ENCODE measurements around the gene STEAP1.
"Not testable (repeated sequence)": the region's sequence is repeated elsewhere in the genome, so short reads cannot be mapped to it uniquely, and the experiment has no call there.

STEAP1 gene

DNA sequence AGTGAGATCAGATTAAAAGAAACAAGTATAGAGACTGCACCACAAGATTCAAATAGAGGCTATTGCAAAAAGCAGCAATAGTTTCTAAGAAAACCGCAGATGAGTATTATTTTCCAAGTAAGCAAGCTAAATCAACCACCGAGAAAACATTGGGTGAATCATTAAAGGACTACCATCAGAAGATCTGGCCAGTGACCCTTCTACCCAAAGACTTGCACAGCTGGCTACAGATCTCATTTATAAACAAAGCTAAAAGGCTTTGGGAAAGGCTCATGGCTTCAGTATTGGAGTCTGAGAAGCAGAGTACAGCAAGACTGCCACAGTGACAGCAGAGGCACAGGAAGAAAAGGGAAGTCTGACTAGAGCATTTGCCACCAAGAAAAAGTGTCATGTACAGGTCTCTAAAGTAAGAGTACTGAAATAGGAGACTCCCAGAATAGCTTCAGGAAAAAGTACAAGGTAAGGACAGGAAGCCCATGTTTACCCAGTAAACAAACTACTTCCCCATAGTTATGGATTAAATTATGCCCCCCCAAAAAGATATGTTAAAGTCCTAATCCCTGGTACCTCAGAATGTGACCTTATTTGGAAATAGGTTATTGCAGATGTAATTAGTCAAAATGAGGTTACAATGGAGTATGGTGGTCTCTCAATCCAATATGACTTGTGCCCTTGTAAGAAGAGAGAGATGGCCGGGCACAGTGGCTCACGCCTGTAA, 19.0 kb downstream of the STEAP1 start:
- no peak for DNase-seq (ENCODE audit: low spot score)

- DNase-seq (ENCODE audit: low spot score) = no peak
These were observed 21.4 kb downstream of the STEAP1 start for GRCh38 chr7:90175667-90176066.

DNA sequence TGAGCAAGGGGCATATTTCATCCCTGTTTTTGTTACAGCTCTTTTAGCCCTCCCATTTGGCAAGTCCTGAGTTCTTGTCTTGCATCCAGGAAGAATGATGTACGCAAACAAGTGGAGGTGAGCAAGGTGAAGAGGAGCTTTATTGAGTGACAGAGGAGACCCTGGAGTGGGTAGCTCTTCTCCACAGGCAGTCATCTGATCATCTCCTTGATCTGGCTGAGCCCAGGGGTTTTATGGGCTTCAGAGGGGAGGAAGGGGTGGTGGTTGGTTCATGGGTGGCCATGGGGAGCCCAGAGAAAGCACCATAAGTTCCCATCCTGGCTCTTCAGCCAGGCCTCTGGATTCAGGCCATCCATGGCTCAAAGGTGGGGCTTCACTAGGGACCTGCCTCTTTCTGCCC, 21.9 kb downstream of the STEAP1 start:
- no peak for DNase-seq (ENCODE audit: low spot score)

- DNase-seq (ENCODE audit: low spot score) = no peak
These were observed 23.9 kb downstream of the STEAP1 start for GRCh38 chr7:90178166-90178565.

DNA sequence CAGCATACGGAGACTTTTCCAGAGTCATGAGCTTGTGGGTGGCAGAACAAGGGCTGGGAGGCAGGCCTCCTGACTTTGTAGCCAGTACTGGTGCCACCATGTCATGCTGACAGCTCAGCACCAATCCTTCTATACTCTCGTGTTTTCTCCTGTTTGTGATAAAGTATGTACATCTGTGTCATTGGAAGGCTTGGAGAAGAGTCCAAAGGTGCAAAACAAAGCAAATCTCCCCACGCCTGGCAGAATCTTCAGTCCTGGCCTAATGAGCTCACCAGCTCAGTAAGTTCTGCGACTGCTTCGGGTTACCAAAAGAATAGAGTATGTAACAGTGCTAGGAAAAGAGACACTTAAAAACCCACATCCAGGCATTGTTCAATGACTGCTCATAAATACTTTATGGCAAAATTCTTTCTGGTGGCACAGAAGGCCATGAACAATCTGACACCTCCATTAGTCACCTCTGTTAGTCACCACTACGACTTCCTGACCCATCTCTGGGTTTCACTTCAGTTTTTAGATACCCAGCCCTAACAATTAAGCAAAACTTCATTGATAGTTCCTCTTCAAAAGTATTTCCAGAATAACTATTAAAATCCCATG, 24.5 kb downstream of the STEAP1 start:
- no peak for DNase-seq (ENCODE audit: low spot score)

- no peak for DNase-seq (ENCODE audit: low spot score)
These were observed 25.8 kb downstream of the STEAP1 start for GRCh38 chr7:90180011-90180585.

GRCh38 chr7:90180649-90181048, 26.4 kb downstream of the STEAP1 start:
- DNase-seq (ENCODE audit: low spot score) = no peak

DNA sequence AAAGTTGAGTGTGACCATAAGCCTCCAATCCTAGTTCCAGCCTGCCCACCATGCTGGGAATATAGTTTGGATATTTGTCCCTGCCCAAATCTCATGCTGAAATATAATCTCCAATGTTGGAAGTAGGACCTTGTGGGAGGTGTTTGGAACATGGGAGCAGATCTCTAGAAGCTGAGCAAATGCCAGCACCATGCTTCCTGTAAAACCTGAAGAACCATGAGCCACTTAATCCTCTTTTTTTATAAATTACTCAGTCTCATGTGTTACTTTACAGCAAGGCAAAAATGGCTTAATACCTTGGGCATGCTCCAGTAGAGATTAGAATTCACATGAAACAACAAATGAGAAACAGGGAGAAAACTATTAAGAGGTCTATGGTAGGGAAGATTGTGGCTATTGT, 27.2 kb downstream of the STEAP1 start:
- no peak for DNase-seq (ENCODE audit: low spot score)

DNA sequence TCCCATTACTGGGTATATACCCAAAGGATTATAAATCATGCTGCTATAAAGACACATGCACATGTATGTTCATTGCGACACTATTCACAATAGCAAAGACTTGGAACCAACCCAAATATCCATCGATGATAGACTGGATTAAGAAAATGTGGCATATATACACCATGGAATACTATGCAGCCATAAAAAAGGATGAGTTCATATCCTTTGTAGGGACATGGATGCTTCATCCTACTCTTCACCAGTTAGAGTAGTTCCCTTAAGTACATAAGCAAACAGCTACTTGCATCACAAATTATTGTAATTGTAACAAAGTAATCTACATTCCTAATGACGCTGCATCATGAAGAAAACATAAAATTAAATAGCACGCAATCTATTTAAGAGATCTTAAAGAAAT, 32.0 kb downstream of the STEAP1 start:
- DNase-seq (ENCODE audit: low spot score) = not testable (repeated sequence)

- no peak for DNase-seq (ENCODE audit: low spot score)
These were observed 33.3 kb downstream of the STEAP1 start for GRCh38 chr7:90187507-90188050.

- DNase-seq (ENCODE audit: low spot score) = no peak
These were observed 34.0 kb downstream of the STEAP1 start for GRCh38 chr7:90188281-90188680.

DNA sequence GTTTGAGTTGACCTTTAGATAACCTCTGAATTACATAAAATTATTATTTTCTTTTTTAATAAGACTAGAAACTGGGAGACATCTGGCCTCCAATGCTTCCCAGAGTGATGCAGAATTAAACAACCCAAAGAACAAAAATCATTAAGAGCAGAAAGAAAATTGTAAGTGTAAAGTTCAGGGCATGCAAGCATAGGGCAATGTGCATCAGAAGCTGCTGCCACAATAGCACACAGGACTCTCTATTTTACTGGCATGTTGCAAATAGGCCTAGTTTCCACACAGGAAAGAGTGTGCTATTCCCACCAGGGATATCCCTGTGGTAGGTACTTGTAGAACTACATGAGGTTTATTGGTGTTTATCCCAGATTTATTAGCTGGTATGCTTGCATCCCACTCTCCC, 36.7 kb downstream of the STEAP1 start:
- no peak for DNase-seq (ENCODE audit: low spot score)

DNA sequence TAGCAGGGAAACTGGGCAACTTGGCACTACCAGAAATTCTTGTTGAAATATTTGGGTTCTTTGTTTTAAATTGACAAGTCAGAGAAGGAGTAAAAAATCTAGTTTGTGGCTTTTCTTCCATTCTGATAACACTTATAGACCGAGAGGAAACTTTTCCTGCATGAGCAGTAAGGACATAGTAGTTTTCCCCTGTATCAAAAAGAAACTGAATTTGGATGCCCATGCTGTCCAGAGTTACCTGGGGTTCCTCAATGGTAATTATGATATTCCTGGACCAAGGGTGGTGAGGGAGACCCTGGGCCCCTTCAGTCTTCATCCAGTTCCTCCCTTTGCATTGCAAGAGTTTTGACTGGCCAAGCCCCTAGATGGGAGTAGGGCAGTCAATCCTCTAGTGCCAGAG, 37.4 kb downstream of the STEAP1 start:
- no peak for DNase-seq (ENCODE audit: low spot score)

GRCh38 chr7:90192876-90193750, 38.8 kb downstream of the STEAP1 start:
- DNase-seq (ENCODE audit: low spot score) = no peak

DNA sequence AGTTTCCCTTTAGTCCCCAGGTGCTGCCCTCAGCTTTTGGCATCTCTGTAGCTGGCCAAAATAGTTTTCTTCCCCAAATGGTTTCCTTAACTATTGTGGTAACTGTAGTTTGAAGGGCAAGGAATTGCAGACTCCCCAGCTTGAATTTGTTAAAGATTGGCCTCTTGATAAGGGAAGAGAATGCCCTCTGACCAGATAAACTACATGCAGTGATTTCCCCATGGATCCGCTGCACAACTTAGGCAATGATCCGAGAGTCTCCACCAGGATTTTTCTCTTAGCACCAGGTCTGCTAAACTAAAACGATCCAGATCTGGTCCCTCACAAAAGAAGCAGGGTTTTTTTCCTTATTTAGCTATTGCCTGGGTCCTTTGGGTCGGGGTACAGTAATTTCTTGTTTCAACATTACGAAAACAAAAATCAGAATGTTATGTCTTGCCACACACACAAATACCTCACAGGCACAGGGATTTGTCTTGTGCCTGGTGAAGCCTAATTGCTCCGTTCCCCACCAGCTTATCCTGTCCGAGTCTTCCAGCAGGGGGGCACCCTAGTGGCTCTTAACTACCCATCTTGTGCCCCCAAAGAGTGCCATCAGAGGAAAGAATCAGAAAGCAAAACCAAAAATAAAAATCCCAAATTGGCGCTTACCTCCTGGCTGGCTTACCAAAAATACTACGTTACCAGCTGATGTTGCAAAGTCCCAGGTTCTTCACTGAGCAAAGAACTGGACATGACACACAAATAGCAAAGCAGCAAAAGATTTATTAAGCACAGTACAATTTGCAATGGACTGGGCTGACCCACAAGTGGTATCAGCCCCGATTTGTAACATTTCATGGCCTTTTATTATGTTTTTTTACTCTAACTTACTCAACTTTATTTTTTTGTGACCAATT, 40.9 kb downstream of the STEAP1 start:
- DNase-seq (ENCODE audit: low spot score) = no peak

GRCh38 chr7:90201500-90202195, 47.4 kb downstream of the STEAP1 start:
- no peak for DNase-seq (ENCODE audit: low spot score)

DNA sequence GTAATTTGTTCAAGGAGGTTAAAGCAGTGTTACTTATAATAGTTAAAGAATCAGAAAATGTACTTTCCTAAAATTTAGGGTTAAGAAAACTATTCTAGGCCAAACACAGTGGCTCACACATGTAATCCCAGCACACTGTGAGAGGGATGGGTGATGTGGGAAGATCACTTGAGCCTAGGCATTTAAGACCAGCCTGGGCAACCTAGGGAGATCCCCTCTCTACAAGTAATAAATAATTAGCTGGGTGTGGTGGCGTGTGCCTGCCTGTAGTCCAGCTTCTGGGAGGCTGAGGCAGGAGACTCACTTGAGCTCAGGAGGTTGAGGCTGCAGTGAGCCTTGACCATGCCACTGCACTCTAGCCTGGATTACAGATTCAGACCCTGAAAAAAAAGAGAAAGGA, 53.7 kb downstream of the STEAP1 start:
- DNase-seq (ENCODE audit: low spot score) = no peak

GRCh38 chr7:90209776-90210175, 55.5 kb downstream of the STEAP1 start:
- DNase-seq (ENCODE audit: low spot score) = no peak

- DNase-seq (ENCODE audit: low spot score) = no peak
These were observed 56.2 kb downstream of the STEAP1 start for GRCh38 chr7:90210475-90210874.

GRCh38 chr7:90210981-90211380, 56.7 kb downstream of the STEAP1 start:
- DNase-seq (ENCODE audit: low spot score) = no peak
